ENCODE results near the gene SLC6A8.
"Not testable (repeated sequence)": the region's sequence is repeated elsewhere in the genome, so short reads cannot be mapped to it uniquely, and the experiment has no call there.

DNA sequence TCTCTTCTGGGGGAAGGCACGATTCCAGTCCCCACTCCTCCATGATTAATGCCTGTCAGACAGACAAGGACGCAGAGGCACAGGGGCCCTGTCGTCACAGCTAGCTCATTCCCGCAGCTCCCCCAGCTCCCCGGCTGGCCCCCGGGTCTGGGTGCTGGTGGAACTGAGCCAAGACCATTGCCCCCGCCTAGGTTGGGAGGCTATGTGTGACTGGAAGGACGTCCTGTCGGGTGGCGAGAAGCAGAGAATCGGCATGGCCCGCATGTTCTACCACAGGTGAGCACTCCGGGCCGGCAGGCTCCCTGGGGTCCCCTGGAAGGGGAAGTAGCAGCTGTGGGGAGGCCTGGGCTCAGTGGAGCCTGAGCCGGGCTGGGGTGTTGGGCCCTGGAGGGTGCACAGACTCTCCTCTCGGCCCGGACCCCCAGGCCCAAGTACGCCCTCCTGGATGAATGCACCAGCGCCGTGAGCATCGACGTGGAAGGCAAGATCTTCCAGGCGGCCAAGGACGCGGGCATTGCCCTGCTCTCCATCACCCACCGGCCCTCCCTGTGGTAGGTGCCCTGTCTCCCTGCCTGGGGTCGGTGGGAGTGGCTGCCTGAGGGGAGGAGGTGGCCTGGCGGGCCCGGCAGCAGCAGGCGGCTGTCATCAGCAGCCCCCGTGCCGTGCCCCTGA is 55.2 kb downstream of the SLC6A8 start:
- TF ChIP-seq, protein P1, sequence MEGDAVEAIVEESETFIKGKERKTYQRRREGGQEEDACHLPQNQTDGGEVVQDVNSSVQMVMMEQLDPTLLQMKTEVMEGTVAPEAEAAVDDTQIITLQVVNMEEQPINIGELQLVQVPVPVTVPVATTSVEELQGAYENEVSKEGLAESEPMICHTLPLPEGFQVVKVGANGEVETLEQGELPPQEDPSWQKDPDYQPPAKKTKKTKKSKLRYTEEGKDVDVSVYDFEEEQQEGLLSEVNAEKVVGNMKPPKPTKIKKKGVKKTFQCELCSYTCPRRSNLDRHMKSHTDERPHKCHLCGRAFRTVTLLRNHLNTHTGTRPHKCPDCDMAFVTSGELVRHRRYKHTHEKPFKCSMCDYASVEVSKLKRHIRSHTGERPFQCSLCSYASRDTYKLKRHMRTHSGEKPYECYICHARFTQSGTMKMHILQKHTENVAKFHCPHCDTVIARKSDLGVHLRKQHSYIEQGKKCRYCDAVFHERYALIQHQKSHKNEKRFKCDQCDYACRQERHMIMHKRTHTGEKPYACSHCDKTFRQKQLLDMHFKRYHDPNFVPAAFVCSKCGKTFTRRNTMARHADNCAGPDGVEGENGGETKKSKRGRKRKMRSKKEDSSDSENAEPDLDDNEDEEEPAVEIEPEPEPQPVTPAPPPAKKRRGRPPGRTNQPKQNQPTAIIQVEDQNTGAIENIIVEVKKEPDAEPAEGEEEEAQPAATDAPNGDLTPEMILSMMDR (IDR thresholded peaks at IDR 0.05): not testable (repeated sequence)
- not testable (repeated sequence) for TF ChIP-seq POLR2A (IDR thresholded peaks at IDR 0.05)
